GM12892 (cell line): Measurements from ENCODE around the gene C4orf50.

Source experiments
- POLR2A ChIP-seq: IDR thresholded peaks from 2 replicates; pipeline ENCODE4 v1.6.1; 2011; ENCODE audit warnings: low read depth, low read length, control low read depth
- TAF1 ChIP-seq: IDR thresholded peaks from 2 replicates; pipeline ENCODE4 v1.6.1; 2011; ENCODE audit warnings: low read depth, mild to moderate bottlenecking, control low read depth, low read length, borderline replicate concordance

GRCh38 chr4:5928844-5929420, 89.3 kb downstream of the C4orf50 start:
- TF ChIP-seq POLR2A (no peak), TAF1 (no peak)
